AG10803 (cell line): ENCODE measurements around the gene TRAF2.
"Not testable (repeated sequence)": the region's sequence is repeated elsewhere in the genome, so short reads cannot be mapped to it uniquely, and the experiment has no call there.

Source experiments
- DNase-seq: peaks from one replicate; pipeline ENCODE4 v3.0.0; 2010; ENCODE audit warnings: low read depth
- H3K4me3 ChIP-seq: 2 replicates; pipeline ENCODE4 v1.5.1; 2011; ENCODE audit warnings: mild to moderate bottlenecking, low read length, control low read depth
- TF ChIP-seq, protein P1 (sequence below): conservative IDR thresholded peaks from 2 replicates; pipeline ENCODE4 v1.5.1; 2011; ENCODE audit warnings: mild to moderate bottlenecking, low read length, control low read depth, inconsistent platforms

TRAF2 gene

GRCh38 chr9:136840877-136841645 lies 45.3 kb upstream of the TRAF2 start:
- TF ChIP-seq, protein P1, sequence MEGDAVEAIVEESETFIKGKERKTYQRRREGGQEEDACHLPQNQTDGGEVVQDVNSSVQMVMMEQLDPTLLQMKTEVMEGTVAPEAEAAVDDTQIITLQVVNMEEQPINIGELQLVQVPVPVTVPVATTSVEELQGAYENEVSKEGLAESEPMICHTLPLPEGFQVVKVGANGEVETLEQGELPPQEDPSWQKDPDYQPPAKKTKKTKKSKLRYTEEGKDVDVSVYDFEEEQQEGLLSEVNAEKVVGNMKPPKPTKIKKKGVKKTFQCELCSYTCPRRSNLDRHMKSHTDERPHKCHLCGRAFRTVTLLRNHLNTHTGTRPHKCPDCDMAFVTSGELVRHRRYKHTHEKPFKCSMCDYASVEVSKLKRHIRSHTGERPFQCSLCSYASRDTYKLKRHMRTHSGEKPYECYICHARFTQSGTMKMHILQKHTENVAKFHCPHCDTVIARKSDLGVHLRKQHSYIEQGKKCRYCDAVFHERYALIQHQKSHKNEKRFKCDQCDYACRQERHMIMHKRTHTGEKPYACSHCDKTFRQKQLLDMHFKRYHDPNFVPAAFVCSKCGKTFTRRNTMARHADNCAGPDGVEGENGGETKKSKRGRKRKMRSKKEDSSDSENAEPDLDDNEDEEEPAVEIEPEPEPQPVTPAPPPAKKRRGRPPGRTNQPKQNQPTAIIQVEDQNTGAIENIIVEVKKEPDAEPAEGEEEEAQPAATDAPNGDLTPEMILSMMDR: no peak
- DNase-seq: peak; percentile 59
- no peak overlapping the region for H3K4me3 ChIP-seq

DNA sequence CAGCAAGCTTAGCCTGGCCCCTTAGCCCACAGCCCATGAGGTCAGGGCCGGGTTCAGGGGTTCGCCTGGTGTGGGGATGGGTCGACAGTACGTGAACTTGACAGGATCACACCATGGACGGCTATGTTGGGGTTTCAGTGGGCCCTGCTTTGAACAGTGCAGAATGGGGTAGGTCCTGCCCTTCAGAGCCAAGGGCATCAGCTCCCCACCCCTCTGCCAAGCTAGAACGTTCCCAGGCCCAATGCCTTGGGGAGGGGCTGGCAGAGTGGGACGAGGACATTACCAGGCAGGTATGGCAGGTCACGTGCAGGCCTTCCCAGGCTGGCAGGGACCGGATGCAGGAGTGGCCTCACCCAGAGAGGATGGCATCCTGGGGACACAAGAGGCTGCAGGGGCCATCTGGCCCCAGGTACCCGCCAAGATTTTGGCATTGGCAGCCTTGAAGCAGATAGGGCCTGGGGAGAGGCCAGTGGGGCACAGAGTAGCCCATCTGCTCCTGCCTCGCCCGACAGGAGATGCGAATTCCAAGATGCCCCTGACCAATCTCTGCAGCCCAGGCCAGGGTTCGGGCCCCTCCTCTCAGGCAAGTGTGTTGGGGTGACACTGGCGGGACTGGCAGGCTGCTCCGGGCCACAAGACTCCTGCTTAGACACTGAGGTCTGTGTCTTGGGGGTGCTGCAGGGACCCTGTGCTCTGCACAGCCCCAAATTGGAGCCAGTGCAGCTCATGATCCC lies 44.5 kb upstream of the TRAF2 start:
- H3K4me3 ChIP-seq, DNase-seq: not testable (repeated sequence)

- H3K4me3 ChIP-seq: peak within 1 kb of the TSS; percentile 67
- DNase-seq: peak; percentile 65
- TF ChIP-seq, protein P1: peak; percentile 73
These were observed 43.9 kb upstream of the TRAF2 start, which contains the start of gene AJM1 for GRCh38 chr9:136842380-136842948. TSS of gene AJM1 (plus strand) at chr9:136842478. CDS start at chr9:136844415, 1,937 bp downstream.

GRCh38 chr9:136843159-136843800 lies 43.0 kb upstream of the TRAF2 start:
- H3K4me3 ChIP-seq, DNase-seq: not testable (repeated sequence)

GRCh38 chr9:136843801-136844740 lies 42.2 kb upstream of the TRAF2 start:
- DNase-seq, H3K4me3 ChIP-seq: not testable (repeated sequence)
- TF ChIP-seq, protein P1: peak; percentile 36

DNA sequence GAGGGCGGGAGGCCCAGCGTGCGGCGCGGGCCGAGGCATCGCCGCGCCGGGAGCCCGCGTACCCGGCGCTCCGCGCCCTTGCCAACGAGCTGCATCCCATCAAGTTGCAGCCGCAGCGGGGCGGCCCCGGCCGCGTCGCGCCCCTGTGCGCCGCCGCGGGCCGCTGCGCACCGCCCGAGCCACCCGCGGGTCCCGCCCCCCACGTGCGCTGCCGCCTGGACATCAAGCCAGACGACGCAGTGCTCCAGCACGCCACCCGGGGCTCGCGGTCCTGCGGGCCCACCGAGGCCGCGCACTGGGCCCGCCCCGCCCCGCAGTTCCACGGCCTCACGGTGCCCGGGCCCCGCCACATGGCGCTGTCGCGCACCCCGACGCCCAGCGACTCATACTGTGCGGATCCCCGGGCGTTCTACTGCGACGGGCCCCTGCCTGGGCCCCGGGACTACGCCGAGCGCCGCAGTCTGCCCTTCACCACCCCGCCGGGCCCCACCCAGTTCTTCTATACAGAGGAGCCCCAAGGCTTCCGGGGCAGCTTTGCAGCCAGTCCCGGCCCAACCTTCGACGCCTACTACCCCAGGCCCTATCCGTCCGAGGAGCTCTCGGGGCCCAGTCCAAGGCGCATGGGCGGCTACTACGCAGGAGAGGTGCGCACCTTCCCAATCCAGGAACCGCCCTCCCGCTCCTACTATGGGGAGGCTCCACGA lies 41.4 kb upstream of the TRAF2 start:
- no peak overlapping the region for H3K4me3 ChIP-seq
- TF ChIP-seq, protein P1: no peak
- DNase-seq: no peak
